Measurements from ENCODE around the gene PDE3A. TPM values are rescaled to one million over a fixed set of nuclear protein-coding genes. Genes with fewer than 3 reads are reported as not detected.

The PDE3A gene
- total RNA-seq, 2 experiments from 2014 or later = not detected

DNA sequence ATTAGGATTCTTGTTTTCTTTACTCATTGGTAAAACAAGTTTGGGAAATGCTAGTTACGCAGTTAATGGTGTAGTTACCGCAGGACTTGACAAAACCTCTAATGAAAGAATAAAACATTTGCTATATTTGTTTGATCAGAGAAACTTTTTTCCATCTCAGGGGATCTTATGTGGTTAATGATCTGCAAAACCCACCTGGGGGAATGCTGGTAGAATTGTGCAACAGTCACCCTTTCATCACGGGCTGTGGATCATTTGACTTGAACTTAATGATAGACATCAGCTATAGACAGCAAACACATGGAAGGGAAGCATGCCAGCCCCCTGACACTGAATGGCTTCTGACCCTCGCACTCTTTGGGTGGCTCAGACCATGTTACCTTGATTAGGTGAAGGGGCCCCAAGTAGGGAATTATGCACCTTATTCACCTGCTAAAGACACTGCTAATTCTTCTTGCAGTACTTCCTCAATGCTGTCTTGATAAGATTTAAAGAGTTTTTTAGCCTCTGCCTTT lies 84.2 kb downstream of the PDE3A start:
- Histone ChIP-seq H3K4me1 (ENCODE audit: insufficient read depth, low read length, poor library complexity, severe bottlenecking) (no peaks in the 10 kb centered on the region), H3K4me2 (ENCODE audit: low read length) (no peak overlapping the region), H3K27ac (ENCODE audit: low read depth, low read length, poor library complexity, severe bottlenecking) (no peak overlapping the region), H4K20me1 (ENCODE audit: insufficient read depth, low read length) (no peaks in the 10 kb centered on the region), H2AFZ (ENCODE audit: low read length) (no peak overlapping the region), H3K4me3 (ENCODE audit: low read depth, low read length, poor library complexity, severe bottlenecking) (no peak overlapping the region), H3K9me3 (ENCODE audit: low read length) (no peaks in the 10 kb centered on the region), H3K36me3 (ENCODE audit: insufficient read depth, low read length) (no peaks in the 10 kb centered on the region), H3K9me2 (ENCODE audit: insufficient read depth, low read length) (no peaks in the 10 kb centered on the region), H3K79me2 (ENCODE audit: insufficient read depth, low read depth, low read length) (no peaks in the 10 kb centered on the region)
- POLR2A ChIA-PET = no interaction called here
- no peak for DNase-seq (ENCODE audit: low spot score)
- intact Hi-C loops (cut with micrococcal nuclease; ENCODE audit: unreplicated experiment) = no loop called here
- CTCF ChIA-PET (ENCODE audit: unreplicated experiment) = no interaction called here
- no peak for TF ChIP-seq EZH2phosphoT487 (IDR thresholded peaks at IDR 0.05; ENCODE audit: borderline replicate concordance, low read depth, low read length)
- TF ChIP-seq, protein P1, sequence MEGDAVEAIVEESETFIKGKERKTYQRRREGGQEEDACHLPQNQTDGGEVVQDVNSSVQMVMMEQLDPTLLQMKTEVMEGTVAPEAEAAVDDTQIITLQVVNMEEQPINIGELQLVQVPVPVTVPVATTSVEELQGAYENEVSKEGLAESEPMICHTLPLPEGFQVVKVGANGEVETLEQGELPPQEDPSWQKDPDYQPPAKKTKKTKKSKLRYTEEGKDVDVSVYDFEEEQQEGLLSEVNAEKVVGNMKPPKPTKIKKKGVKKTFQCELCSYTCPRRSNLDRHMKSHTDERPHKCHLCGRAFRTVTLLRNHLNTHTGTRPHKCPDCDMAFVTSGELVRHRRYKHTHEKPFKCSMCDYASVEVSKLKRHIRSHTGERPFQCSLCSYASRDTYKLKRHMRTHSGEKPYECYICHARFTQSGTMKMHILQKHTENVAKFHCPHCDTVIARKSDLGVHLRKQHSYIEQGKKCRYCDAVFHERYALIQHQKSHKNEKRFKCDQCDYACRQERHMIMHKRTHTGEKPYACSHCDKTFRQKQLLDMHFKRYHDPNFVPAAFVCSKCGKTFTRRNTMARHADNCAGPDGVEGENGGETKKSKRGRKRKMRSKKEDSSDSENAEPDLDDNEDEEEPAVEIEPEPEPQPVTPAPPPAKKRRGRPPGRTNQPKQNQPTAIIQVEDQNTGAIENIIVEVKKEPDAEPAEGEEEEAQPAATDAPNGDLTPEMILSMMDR (conservative IDR thresholded peaks at IDR 0.05; ENCODE audit: low read length) = no peak
- BruUV-seq (replicated peaks) = no TSS peak

DNA sequence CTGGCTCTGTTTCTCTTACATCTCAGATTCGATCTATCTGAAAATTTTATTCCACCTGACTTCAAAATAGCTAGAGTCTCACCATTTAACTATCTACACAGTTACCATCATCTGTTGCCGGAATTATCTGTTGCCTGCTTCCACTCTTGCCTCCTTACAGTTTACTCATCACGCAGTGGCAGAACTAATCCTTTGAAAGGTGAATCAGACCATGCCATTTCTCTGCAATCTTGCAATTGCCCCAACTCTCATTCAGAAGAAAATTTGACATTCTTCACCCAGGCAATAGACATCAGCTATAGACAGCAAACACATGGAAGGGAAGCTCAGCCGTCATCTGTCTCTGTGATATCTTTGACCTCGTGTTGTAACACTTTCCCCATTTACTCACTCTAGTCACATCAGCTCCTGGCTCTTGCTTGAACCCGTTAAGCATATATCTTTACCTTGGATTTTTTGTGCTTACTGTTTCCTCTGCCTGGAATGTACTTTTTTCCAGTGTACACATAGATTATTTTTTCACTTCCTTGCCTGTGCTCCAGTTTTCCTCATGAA lies 85.5 kb downstream of the PDE3A start:
- Histone ChIP-seq H3K4me3 (ENCODE audit: low read depth, low read length, poor library complexity, severe bottlenecking) (no peak overlapping the region), H4K20me1 (ENCODE audit: insufficient read depth, low read length) (no peaks in the 10 kb centered on the region), H3K9me3 (ENCODE audit: low read length) (no peaks in the 10 kb centered on the region), H2AFZ (ENCODE audit: low read length) (no peak overlapping the region), H3K4me2 (ENCODE audit: low read length) (no peak overlapping the region), H3K79me2 (ENCODE audit: insufficient read depth, low read depth, low read length) (no peaks in the 10 kb centered on the region), H3K4me1 (ENCODE audit: insufficient read depth, low read length, poor library complexity, severe bottlenecking) (no peaks in the 10 kb centered on the region), H3K27ac (ENCODE audit: low read depth, low read length, poor library complexity, severe bottlenecking) (no peak overlapping the region), H3K36me3 (ENCODE audit: insufficient read depth, low read length) (no peaks in the 10 kb centered on the region), H3K9me2 (ENCODE audit: insufficient read depth, low read length) (no peaks in the 10 kb centered on the region)
- intact Hi-C loops (cut with micrococcal nuclease; ENCODE audit: unreplicated experiment) = no loop called here
- DNase-seq (ENCODE audit: low spot score) = no peak
- TF ChIP-seq EZH2phosphoT487 (IDR thresholded peaks at IDR 0.05; ENCODE audit: borderline replicate concordance, low read depth, low read length) = no peak
- TF ChIP-seq, protein P1 (conservative IDR thresholded peaks at IDR 0.05; ENCODE audit: low read length) = no peak
- CTCF ChIA-PET (ENCODE audit: unreplicated experiment) = no interaction called here
- POLR2A ChIA-PET = no interaction called here
- BruUV-seq (replicated peaks) = no TSS peak

DNA sequence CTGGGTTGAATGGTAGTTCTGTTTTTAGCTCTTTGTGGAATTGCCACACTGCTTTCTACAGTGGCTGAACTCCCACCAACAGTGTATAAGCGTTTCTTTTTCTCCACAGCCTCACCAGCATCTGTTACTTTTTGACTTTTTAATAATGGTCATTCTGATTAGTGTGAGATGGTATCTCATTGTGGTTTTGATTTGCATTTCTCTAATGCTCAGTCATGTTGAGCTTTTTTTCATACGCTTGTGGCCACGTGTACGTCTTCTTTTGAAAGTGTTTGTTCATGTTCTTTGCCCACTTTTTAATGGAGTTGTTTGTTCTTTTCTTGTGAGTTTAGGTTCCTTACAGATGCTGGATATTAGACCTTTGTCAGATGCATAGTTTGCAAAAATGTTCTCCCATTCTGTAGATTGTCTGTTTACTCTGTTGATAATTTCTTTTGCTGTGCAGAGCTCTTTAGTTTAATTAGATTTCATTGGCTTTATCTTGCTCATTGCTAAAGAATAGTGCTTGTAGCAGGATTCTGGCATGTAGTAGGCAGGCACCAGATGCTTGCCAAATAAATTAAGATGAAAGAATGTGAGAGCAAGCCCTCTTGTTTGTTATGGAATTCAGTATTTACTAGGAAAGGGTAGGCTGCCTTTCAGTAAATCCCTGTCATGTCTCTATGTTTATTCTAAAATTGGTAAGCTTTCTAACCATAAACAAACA lies 86.8 kb downstream of the PDE3A start:
- ChIA-PET POLR2A (no interaction called here), CTCF (ENCODE audit: unreplicated experiment) (no interaction called here)
- Histone ChIP-seq H4K20me1 (ENCODE audit: insufficient read depth, low read length) (no peaks in the 10 kb centered on the region), H3K4me2 (ENCODE audit: low read length) (no peak overlapping the region), H2AFZ (ENCODE audit: low read length) (no peak overlapping the region), H3K9me3 (ENCODE audit: low read length) (no peaks in the 10 kb centered on the region), H3K36me3 (ENCODE audit: insufficient read depth, low read length) (no peaks in the 10 kb centered on the region), H3K4me1 (ENCODE audit: insufficient read depth, low read length, poor library complexity, severe bottlenecking) (no peaks in the 10 kb centered on the region), H3K9me2 (ENCODE audit: insufficient read depth, low read length) (no peaks in the 10 kb centered on the region), H3K27ac (ENCODE audit: low read depth, low read length, poor library complexity, severe bottlenecking) (no peak overlapping the region), H3K79me2 (ENCODE audit: insufficient read depth, low read depth, low read length) (no peaks in the 10 kb centered on the region), H3K4me3 (ENCODE audit: low read depth, low read length, poor library complexity, severe bottlenecking) (no peak overlapping the region)
- intact Hi-C loops (cut with micrococcal nuclease; ENCODE audit: unreplicated experiment) = no loop called here
- BruUV-seq (replicated peaks) = no TSS peak
- TF ChIP-seq EZH2phosphoT487 (IDR thresholded peaks at IDR 0.05; ENCODE audit: borderline replicate concordance, low read depth, low read length) = no peak
- TF ChIP-seq, protein P1 (conservative IDR thresholded peaks at IDR 0.05; ENCODE audit: low read length) = no peak
- DNase-seq (ENCODE audit: low spot score) = no peak
